ENCODE measurements around the gene PAMR1.

Gene PAMR1

DNA sequence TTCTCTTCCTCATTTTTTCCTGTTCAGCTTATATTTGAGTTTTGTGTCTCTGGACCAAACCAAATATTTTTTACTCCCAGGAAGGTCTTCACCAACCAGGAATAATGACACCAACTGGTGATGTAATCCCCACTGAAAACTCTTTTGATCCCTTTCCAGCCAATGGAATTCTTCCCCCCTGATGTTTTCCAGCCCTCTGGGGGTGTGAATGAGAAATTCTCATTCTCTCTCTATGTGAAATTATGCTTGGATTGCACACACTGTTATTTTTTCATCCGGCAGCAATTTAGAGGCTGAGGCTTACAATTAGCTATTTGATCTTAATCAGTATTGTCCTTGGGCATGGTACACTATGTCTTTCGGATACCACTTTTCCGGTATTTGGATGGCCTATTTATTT lies 66.6 kb downstream of the PAMR1 start:
- DNase-seq (ENCODE audit: low read depth in 2 of 2), result no peak

DNA sequence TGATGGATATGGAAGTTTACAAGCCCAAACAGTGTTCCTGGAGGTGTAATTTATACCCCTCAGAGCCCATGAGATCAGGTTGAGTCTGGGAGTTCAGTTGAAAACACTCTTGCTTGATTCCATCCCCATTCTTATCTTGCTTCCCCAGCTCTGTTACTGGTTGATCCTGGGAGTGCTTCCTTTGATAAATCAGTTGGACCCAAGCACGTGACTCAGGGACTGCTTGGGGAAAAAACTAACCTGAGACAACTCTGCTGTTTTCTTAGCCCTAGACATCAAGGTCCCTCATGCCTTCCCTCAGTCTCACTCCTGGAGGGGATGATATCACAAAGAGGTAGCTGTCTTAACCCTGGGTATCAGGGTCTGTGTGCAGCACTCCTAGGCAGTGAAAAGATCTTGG lies 71.1 kb downstream of the PAMR1 start:
- DNase-seq (ENCODE audit: low read depth in 2 of 2), result no peak

DNA sequence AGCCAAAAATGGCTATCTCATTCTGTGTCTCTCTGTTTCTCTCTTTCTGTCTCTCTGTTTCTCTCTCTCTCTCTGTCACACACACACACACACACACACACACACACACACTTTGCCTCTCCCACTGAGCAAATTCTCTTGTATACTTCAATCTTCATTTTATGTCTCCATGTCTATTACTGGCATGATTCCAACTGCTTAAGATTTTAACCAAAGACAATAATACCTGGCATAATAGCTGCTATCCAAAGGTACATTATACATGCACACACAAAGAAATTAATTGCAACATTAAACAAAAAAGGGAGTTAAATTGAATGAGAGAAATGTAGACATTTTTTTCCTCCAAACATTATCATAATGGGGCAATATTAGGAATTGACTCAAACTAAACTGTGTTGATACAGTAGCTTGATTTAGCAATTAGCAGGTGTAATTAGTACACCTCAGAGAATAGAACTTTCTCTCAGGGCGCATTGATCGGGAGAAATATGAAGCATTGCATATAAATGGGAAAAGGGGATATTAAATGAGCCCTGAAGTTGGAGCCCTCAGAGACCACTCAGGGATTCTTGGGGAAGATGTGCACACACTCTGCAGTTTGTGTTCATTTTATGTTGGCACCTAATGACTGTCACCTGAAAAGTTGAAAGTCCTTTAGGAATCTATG lies 88.7 kb downstream of the PAMR1 start:
- DNase-seq (ENCODE audit: low read depth in 2 of 2), result no peak

DNA sequence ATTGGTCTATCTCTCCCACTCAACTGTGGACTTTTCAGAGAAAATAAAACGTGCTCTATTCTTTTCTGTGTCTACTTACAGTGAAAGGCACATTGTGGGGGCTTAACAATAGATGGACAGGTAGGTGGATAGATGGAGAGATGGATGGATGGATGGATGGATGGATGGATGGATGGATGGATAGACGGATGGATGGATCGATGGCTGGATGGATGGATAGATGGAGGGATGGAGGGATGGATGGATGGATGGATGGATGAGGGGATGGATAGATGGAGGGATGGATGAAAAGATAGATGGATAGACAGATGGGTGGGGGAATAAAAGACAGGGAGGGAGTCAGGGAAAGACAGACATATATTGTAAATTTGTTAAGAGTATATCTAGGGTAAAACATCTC lies 91.8 kb downstream of the PAMR1 start:
- DNase-seq (ENCODE audit: low read depth in 2 of 2), result no peak

DNA sequence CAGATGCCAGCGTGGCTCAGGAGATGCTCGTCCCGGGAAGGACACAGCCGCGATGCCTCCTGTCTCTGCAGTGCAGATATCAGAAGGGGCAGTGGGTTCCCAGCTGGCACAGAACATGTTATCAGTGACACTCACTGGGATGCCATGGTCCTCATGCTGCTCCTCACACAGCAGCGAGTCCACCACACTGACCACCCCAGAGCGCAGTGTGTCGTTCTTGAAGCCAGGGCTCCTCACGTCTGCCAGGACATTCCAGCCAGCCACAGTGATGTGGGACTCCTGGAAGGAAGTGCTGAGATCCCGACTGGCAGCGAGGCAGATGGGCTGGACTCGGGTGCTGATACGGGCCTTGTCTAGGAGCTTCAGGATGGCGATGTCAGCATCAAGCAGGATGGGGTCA lies 93.0 kb downstream of the PAMR1 start:
- no peak for DNase-seq (ENCODE audit: low read depth in 2 of 2)

DNA sequence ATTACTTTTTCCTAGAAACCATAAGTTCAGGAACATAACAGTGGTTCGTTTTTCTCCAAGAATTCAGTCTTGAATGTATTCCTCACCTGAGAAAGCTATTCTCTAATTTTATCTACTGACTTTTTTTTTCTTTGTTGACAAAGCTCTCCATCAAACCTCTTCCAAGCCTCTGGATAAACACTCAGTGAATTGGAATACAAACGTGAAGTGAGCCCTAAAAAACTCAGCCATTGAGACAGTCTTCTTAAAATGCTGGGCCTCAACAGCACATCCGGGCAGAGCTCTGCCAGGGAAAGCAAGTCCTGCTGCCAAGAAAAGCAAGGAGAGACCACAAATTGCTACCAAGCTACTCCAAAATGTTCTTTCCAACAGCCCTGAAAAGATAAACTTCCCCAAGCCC lies 98.3 kb downstream of the PAMR1 start:
- DNase-seq (ENCODE audit: low read depth in 2 of 2), result no peak

DNA sequence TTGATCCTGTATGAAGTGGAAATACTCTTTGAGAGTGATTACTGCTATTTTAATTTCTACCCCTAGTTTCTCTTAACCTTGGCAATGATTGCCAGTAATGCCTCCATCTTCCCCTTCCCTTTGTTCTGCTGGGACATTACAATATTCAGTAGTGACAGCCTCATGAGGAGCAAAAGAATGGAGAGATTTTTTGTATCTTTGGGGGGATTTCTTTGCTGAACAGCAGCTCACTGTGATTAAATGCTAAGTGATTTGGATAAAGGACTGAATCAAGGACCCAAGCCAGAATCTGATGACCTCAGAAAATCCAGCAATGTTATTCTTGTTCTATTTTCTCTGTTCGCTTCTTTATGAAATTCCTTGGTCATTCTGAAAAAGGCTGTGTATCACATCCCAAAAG lies 99.1 kb downstream of the PAMR1 start:
- no peak for DNase-seq (ENCODE audit: low read depth in 2 of 2)

DNA sequence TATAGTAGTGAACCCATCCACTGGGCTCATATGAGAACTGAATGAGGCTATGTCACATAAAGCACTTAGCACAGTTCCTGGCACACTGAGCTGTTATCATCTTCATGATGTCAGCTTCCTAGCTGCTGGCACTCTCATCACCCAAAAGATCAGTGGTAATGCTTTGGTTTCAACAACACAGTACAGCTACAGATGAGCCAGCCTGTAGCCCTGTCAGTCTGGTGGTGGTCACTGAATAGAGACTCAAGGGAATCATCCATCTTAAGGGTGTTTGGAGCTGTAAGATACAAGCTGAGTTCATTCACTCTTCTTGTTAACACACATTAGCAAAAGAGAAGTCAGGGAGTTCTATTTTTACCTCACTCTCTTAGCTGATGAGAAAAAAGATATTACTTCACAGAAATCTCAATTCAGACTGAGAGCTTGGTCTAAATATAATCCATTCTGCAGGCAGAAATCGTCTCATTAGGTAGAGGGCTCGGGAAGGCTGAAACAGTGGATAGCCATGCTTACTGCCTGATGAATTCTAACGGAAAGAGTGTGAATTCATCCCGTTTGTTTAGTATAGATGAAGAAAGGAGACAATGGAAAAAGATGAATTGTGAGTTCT lies 99.7 kb downstream of the PAMR1 start:
- no peak for DNase-seq (ENCODE audit: low read depth in 2 of 2)

DNA sequence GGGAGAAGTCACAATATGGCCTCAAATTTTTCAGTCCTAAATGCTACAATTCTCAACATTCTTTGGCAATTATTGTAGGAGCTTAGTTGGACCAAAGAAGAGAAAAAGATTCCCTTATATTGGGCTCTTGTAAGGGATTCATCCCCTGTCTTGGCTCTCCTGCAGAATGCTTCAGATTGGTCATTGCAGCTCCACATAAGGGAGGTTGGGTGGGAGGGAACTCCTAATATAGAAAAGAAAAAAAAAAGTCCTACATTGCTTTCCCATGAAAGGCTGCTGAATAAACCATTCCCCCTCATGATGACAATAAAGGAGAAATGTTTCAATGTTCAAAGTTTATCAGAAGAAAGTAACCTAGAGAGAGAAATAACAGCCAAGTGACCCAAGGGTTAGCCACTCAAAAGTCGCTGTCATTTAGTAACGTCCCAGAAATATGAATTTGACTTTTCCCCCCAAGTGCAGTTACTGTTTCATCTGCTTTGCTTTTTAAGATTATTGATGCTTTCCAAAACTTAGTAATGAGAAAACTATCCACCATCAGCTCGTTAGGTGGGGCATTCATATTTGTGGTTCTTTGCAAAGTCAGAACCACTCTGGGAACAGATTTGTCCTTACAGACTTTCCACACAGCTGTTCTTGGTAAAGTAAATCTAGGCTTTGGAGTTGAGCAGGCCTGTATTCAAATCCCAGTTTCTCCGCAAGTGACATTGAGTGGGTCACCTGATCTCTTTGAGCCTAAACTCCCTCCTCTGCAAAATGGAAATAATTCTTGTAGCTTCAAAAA lies 101.1 kb downstream of the PAMR1 start:
- DNase-seq (ENCODE audit: low read depth in 2 of 2), result no peak

DNA sequence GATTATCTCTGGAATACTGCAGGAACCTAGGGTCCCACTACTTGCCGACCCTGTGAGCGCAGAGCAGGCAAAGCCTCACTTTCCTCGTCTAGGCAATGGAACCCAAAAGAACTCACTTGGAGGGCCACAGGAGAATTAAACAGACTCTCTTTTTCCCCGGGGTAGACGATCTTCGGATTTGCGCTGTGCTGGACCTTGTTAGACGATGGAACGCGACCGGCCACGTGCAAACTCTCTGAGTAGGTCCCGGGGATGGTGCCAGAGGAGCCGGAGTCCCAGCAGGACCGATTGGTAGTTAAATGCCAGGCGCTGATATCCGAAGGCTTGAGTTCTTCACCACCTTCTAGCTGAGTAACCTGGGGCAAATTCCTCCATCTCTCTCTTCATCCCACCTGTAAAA lies 105.0 kb downstream of the PAMR1 start:
- DNase-seq (ENCODE audit: low read depth in 2 of 2), result no peak

DNA sequence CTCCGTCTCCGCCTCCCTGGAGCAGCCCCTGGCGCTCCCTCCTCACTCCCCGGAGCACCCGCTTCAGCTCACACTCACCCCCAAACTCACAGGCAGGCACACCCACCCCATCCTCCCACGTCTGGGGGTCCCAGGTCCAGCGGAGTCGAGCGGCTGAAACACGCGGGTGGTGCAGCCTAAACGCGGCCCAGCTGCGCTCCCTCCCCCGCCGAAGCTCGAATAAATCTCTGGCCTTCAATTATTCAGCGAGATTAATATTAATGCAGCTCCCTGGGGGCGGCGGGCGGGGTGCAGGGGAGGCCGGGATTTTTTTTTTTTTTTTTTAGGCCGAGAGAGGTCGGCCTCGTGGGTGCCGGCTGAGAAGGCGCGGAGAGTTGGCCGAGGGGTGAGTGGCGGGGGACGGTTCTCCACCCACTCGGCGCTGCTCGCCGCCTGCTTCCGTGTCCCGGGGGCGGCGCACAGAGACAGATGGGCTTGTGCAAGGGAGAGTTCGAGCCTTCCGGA lies 105.5 kb downstream of the PAMR1 start:
- DNase-seq (ENCODE audit: low read depth in 2 of 2), result no peak

DNA sequence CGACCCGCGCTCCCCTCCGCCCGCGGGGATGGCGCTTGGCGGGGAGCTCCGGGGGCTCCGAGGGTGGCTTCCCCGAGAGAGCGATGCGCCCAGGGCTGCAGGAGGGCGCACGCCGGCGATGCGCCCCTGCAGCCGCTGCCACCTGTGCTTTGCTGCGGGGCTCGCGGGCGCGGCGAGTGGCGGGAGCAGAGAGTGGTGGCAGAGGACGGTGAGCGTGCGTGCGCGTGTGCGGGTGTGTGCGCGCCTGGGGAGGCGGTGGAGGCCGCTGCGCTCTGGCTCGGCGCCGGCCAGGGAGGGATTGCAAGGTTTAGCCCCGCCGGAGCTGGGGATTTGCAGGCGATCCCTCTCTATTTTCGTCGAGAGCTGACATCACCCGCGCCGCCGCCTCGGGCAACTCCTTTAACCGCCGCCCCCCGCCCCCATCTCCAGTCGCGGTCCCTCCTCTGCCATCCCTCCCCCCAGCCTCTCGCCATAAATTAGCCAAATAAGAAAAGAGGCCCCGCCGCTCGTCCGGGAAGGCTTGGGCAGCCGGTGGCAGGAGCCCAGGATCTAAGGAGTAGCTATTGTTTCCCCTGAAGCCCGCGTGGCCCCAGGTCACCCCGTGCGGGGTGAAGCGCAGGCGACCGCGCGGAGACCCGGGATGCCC lies 106.1 kb downstream of the PAMR1 start, which contains the start of gene SLC1A2:
TSS of gene SLC1A2 (minus strand) at position 375 of the 646 bp plus-strand sequence. CDS start 592 bp downstream, outside the sequence.
- DNase-seq (ENCODE audit: low read depth in 2 of 2), result no peak

DNA sequence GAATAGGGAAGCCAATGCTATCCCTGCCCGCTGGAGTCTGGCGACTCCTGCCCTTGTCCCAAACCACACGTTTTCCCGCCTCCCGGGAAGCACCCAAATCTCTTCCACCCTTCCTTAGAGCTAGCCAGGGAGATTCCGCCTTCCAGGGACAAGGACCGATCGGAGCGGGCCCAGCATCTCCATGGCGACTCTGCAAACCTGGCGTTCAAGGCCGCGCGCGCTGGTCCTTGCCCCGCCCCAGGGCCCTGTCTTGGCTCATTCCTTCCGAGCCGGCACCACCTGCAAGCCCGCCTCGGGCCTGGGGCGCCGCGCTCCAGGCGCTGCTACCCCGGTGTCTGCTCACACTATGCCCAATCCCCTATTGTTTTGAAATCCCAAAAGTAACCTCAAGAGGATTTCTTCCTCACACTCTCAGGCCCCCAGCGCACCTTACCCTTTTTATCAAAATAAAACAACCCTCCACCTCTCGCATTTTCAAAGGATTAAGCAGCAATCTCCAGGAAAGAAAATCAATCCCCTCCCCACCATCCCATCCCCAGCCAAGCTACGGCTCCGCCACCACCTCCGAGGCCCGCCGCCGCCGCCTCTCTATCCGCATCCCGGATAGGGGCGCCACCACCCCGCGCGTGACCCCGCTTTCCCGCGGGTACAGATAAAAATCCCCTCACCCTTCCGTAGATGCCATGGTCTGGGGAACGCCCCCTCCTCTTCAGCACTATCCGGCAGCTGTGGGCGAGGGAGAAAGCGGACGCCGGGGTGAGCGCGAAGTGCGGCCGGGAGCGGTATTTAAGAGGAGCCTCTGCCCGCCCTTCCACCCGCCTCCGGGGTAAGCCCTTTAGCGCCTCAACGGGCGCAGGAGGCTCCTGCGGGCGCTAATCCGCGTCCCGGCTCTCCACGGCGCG lies 106.9 kb downstream of the PAMR1 start:
- DNase-seq (ENCODE audit: low read depth in 2 of 2), result no peak

DNA sequence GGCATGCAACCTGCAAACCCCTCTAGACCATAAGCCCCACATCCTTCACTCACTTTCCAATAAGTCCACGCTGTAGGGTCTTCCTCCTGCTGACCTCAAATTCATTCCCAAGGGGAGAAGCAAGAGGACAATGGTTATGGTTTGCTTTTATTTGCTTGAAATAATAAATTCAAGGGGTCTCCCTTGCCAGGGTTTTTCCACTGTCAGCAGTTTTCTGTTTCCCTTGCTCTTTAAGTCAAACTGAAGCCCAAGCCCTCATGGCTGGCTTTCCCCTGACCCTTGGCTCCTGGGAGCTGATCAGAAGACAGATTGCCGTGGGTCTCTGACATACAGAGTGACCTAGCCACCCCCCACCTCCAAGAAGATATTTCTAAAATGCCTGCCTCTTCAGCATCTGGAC lies 109.9 kb downstream of the PAMR1 start:
- no peak for DNase-seq (ENCODE audit: low read depth in 2 of 2)

DNA sequence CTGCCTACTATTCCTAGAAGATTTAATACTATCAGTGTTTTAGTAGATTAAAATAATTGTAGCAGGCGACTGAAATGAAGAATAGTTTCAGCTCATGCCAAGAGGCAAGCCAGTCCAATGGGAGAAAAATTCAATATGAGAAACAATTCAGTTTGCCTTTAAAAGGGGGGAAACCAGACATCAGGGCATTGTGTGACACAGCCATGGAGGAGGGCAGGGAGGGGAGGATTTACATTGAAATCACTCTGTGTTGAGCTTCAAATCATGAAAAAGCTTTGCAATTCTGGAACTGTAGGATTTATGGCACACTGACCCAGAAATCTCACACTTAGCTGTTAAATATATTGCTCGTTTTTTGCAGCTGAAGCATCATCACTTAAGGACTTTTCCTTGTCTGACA lies 110.6 kb downstream of the PAMR1 start:
- DNase-seq (ENCODE audit: low read depth in 2 of 2), result no peak

DNA sequence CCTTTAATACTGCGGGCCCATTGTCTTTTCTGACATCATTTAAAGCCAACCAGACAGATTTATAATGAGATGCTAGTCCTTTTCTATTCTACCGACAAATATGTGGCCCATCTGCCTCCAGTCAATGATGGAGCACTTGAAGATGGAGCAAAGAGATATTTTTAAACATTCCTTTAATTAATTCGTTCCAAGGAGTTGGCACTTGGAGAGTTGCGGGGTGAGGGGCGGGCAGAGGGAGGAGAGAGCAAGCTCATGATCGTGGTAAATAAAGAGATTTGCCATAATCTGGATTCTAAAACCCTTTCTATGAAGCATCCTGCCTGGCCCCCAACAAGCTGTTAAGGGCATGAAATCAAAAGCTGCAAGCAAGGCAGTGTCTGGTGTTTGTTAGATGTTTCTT lies 111.1 kb downstream of the PAMR1 start:
- no peak for DNase-seq (ENCODE audit: low read depth in 2 of 2)

DNA sequence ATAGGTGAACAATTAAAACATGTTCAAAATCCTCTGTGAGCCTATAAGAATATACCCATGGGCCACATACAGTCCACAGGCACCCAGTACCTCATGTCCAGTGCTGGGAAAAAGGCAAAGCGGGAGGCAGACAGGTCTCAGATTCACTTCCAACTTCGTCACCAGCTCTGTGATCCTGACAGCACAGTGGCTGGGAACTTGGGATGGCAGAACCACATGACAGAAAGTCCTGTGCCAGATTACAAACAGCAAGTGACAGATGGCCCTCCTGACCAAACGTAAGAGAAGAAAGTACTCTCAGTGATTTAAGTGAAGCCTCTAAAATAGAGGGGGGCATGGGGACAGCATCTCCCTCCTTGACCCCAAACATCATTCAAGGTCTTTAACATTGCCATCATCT lies 111.8 kb downstream of the PAMR1 start:
- no peak for DNase-seq (ENCODE audit: low read depth in 2 of 2)

DNA sequence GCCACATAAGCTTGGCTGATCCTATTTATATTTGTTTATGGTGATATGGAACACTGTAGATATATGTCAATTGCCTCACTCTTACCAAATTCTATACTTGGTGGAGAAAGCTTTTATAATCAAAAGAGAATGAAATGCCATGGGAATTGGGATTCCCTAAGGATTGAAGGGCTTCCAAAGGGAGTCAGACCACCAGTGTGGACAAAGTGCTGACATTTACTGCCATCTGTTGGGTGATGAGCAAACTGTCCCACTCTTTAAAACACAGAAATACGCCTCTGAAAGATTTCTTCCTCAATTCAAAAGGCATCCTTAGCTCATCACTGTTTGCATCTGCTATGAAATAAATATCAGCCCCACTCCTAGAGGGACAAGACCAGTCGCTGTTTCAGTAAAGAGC lies 113.1 kb downstream of the PAMR1 start:
- DNase-seq (ENCODE audit: low read depth in 2 of 2), result no peak

DNA sequence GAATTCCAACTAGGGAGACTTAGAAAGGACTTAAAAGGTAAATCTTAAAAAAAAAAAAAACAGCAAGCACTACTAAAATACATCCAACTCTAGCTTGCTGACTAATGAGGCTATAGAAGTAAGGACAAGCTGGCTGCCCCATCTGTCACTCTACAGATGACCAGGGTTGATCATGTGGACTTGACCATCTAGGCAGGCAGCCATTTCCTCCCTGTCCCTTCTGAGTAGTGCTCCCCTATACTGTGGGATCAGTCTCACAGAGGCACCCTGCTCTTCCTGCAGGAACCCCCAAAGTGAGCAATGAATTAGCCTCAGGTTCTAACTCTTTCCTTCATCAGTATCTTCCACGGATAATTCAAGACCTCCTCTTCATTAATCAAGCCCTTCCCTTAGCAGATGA lies 118.4 kb downstream of the PAMR1 start:
- DNase-seq (ENCODE audit: low read depth in 2 of 2), result no peak

DNA sequence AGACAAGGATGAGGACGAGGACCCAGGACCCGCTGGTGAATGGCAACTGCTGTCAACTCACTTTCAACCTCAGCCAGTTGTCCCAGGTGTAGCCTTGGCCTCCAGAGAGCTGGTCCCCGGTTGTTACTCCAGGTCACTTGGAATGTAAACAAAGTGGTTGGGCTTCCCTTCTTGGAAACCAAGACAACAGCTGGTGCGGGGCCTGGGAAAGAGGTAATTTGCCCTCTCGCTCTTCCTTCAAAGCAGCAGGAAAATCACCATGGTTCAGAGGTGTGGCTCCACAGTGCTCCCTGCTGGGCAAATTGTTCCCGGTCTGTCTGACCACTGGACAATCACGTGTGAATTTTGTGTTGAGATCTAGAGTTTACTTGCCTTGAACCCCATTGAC lies 121.0 kb downstream of the PAMR1 start:
- no peak for DNase-seq (ENCODE audit: low read depth in 2 of 2)

DNA sequence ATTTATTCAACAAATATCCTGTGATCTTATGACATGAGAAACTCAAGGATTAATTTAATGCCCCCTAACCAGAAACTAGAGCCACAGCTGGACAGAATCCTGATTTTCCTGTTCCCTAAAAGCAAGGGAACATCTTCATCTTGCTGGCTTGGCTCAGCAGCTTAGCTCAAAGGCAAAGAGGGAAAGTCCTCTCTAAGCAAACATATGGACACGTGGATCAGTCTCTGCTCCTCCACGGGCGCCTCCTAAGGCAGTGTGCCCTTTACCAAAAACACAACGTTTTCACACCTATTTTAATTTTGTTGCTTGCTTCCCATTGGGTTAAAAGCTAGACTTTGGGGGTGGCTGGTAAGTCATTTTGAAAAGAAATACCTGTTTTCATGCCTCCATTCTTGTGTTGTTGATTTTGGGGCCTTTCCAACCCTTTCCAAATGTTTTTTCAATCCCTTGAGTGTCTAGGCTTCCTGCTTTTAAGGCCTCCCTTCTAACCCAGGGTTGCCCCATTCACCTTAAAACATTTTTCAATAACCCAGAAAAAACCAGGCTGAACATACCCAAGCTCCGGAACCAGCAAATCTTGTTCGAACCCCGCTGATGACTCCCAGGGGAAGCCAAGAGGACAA lies 121.5 kb downstream of the PAMR1 start:
- no peak for DNase-seq (ENCODE audit: low read depth in 2 of 2)
